HG02981 (cell line): ENCODE measurements around the gene GPR26.

Experiments
- ATAC-seq: cut with Tn5 transposase; IDR thresholded peaks from one replicate; pipeline ENCODE4 v1.9.1; 2021; ENCODE audit warnings: mild to moderate bottlenecking, moderate library complexity; ENCODE audit not compliant: unreplicated experiment

Gene GPR26

GRCh38 chr10:123645615-123646014 lies 20.5 kb upstream of the GPR26 start:
- ATAC-seq = no peak

GRCh38 chr10:123648595-123648994 lies 17.6 kb upstream of the GPR26 start:
- ATAC-seq = no peak

- ATAC-seq = no peak
Observed at GRCh38 chr10:123649676-123650075, 16.5 kb upstream of the GPR26 start.

DNA sequence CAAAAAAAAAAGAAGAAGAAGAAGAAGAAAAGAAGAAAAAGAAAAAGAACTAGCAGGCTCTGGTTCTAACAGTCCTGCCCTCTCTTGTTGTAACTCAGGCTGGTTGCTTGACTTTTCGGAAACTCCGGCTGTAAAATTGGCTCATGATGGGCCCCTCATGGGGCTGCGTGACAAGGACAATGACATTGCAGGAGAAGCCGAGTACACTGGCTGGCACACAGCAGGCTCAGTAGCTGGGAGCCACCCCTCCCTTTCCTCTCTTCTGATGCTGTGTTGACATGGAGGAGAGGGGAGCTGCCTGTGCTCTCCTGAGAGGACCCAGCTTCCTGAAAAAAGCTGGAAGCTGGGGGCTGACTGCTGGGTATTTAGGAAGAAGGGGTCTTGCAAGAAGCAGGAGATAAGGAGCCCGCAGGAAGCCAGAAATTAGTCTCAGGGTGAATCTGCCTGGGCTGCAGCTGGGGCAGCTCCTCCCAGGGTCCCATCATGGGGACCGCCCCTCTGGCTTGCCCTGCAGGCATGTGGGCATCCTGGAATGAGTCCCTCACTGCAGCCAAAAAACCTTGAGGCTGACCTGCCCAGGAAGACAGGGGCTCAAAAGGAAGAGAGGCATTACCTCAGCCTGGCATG lies 14.6 kb upstream of the GPR26 start:
- no peak for ATAC-seq

DNA sequence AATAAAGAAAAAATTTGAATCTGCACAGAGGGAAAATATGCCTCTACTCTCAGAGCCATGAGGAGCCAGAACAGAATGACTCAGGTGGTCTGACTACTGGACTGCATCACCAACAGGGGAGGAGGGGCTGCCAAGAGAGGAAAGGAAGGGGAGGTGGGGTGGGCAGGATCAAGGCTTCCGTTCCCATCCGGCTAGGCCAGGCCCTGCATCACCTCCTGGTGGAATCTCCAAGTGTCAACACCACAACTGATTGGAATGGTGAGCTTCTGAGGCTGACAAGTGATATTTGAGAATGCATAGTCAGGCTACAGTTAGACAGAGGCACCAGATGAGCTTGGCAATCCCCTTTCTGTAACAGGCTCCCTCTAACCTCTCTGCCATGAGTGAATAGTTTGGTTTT lies 10.4 kb upstream of the GPR26 start:
- ATAC-seq = no peak

- no peak for ATAC-seq
Observed at GRCh38 chr10:123663522-123663921, 2.6 kb upstream of the GPR26 start.

GRCh38 chr10:123665491-123666286 lies 466 bp upstream of the GPR26 start:
- no peak for ATAC-seq

DNA sequence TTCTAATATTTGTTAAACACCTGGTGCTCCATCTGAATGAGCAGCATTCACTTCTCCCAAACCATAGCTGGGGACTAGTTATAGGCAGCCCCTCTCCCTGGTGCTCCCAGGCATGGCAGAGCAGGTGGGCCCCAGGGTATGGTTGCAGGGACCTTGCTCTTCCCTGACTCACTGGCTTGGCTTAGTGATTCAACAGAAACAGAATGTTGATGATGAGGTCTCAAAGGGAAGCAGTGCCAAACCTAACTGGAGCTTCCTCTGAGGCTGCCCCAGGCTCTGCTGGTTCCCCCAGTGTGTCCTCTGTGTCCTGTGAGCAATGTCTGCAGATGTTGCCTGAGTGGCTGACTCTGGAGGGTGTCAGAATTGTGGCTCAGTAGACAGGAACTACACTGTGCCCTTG lies 3.7 kb downstream of the GPR26 start:
- ATAC-seq = no peak

GRCh38 chr10:123673198-123673597 lies 7.0 kb downstream of the GPR26 start:
- ATAC-seq = no peak

- no peak for ATAC-seq
Observed at GRCh38 chr10:123674741-123675140, 8.6 kb downstream of the GPR26 start.

- ATAC-seq = no peak
Observed at GRCh38 chr10:123675811-123676210, 9.7 kb downstream of the GPR26 start.

DNA sequence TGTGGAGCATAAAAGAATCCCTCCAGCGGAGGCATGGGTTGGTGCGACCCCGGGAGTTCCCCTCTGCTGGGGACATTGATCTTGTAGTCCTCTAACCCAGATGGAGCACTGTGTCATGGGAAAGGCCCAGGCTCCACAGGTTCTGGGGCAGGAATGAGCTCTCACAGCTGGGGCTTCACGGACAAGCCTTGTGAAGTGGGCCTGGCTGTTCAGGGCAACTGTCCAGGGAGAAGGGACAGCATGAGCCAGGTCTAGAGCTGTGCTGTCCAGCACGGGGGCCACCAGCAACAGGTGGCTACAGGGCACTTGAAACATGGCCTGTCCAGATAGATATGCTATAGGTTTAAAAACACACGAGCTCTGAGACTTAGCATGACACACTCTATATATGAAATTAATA lies 11.4 kb downstream of the GPR26 start:
- no peak for ATAC-seq

GRCh38 chr10:123678376-123678775 lies 12.2 kb downstream of the GPR26 start:
- no peak for ATAC-seq

GRCh38 chr10:123681285-123681684 lies 15.1 kb downstream of the GPR26 start:
- no peak for ATAC-seq

DNA sequence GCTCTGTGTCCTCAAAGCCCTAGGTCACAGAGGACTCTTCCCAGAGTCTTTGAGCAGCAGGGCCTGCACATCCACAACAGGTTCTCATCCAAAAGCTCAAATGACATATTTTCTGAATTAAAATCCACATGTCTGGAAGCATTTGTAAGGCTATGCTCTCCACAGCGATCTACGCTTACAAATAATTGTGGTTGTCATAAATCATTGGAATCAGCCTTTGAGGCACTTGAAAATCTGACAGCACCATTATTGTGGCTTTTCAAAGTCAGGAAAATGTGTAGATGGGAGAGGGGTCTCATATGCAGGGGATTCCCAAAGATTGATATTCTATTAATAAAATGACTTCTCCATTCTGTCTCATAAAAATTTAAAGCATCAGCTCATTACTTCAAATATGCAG lies 16.3 kb downstream of the GPR26 start:
- no peak for ATAC-seq

- no peak for ATAC-seq
Observed at GRCh38 chr10:123683459-123683858, 17.3 kb downstream of the GPR26 start.

- ATAC-seq = no peak
Observed at GRCh38 chr10:123683865-123684264, 17.7 kb downstream of the GPR26 start.

DNA sequence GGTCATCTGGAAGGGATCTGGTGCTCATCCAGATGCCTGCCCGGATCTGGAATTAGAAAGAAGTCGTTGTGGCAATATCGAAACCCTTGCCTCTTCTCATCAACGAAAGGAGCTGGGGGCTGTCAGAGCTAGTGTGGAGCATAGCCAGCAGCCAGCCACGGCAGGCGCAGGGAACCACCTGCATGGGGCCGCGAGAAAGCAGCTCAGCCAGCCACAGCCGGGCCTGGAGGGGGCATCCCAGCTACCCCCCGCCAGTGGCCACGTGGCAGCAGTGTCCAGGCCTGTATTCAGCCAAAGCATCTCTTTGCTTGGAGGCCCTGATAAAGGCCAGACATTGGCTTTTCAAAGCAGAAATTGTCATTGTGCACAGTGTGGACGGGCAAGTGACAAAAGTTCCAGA lies 19.1 kb downstream of the GPR26 start:
- no peak for ATAC-seq

DNA sequence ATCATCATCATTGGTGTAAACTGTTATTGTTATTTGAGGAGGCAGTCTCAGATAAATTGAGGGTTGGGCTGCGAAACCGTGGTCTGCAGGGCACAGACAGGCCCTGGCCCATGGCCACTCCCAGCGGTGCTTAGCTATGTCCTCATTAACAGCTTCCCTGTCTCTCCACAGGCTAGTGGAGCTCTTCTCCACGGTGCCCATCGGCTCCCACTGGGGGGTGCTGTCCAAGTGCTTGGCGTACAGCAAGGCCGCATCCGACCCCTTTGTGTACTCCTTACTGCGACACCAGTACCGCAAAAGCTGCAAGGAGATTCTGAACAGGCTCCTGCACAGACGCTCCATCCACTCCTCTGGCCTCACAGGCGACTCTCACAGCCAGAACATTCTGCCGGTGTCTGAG lies 21.6 kb downstream of the GPR26 start:
- ATAC-seq = no peak

DNA sequence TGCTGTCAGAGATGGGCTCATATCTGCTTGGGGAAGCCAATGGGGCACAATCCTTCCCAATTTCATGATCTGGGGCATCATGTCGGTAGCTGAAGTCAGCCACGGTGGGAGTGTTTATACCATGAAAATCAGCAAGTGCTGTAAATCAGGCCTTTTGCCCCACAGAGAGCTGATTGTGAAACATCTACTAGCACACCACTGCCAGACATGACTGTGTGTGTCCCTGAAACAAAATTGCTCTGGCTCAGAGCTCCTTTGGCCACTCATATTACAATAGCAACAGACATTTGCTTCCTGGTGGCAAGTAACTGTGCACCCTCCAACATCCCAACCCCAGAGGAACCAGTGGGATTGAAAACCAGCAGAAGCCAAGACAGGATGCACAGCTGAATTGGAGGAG lies 23.7 kb downstream of the GPR26 start:
- no peak for ATAC-seq

GRCh38 chr10:123703195-123703790 lies 37.1 kb downstream of the GPR26 start:
- no peak for ATAC-seq

- ATAC-seq = no peak
Observed at GRCh38 chr10:123704076-123704475, 37.9 kb downstream of the GPR26 start.
